ENCODE data around the gene CDC20B.
"Not testable (repeated sequence)": the region's sequence is repeated elsewhere in the genome, so short reads cannot be mapped to it uniquely, and the experiment has no call there.

Gene CDC20B

DNA sequence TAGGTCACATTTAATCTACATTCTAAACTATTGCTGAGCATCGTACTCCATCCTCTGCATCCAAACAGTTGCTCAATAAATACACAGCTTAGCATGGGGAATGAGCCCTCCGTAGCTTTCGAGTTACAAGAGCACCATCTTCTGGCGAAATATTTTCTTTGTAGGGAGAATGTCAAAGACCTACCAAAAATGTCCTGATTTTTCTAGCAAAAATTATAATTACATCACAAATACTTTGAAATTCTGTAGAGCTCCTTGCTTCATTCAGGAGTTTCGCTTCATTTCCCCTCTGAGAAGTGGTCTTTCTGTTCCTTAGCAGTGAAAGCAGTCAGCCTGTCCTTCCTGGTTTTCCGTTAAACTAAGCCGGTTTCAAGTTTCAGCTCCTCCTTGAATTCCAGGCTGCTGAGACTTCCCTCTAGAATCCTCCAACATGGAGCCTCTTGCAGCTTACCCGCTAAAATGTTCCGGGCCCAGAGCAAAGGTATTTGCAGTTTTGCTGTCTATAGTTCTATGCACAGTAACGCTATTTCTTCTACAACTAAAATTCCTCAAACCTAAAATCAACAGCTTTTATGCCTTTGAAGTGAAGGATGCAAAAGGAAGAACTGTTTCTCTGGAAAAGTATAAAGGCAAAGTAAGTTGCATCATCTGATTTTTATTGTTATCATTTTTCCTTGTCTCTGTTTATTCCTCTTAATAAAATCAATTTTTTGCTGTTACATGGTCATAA, 13.0 kb downstream of the CDC20B start, which contains the start of gene GPX8:
Gene GPX8, plus strand, starts transcription at position 409 of the 730 bp plus-strand sequence. Its CDS starts 22 bp downstream, at position 431.
- no peak for DNase-seq

DNA sequence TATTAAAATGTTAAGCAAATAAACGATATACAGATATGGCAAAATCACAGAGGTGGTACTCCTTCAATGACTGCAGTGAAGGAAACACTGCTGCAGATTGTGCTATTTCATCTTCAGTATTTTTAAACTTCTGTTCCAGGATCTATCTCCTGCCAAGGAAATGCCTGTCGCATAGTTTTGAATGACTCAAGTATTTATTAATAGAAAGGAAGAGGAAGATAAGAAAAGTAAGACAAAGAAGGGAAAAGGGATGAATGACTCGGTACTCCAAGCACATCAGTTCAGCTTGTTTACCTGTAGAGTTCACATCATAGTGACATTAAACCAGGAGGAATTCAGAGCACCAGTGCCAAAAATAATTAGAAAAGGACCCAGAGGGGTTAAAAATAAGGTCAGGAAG, 18.1 kb downstream of the CDC20B start:
- DNase-seq = no peak

DNA sequence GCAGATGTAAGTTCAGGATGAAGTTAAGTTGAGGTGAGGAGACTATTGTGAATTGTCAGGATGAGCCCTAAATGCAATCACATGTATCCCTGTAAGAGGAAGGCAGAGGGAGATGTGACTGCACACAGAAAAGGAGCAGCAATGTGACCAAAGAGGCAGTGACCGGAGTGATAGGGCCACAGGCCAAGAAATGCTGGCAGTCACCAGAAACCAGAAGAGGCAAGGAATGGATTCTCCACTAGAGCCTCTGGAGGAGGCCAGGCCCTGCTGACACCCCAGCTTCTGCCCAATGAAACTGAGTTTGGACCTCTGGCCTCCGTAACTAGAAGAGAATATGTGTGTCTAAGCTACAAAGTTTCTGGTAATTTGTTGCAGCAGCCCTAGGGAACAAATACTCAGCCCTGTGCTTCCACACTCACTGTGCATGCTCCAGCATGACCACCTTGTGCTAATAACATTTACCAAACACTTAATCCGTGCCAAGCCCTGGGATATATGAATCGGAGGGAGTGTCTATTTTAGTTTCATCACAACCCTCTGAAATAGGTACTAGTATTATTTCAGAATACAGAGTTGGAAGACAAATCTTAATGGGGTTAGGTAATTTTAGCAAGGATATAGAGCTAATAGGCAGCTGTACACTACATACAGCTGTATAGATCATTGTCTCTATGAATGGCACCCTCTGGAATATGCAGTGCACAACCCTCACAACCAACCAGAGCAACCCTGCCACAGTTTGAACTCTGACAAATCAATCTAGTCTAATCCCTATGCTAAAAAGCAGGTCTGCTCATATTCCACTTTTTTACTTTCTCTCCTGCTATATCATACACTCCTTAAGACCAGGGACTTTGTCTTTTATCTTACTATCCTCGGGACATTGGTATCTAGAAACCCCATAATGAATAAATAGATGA, 20.8 kb downstream of the CDC20B start:
- no peak for DNase-seq

DNA sequence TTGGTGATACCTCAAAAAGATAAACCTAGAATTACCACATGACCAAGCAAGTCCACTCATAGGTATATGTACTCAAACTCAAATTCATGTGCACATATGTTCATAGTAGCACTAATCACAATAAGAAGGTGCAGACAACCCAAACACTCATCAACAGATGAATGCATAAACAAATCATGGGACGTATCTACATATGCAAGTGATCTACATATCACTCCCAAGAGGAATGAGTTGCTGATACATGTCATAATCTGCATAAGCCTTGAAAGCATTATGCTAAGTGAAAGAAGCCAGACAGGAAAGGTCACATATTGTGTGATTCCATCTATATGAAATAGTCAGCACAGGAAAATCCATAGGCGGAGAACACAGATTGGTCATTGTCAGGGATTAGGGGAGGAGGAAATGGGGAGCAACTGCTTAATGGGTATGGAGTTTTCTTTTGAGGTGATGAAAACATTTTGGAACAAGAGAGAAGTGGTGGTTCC, 23.6 kb downstream of the CDC20B start:
- DNase-seq = no peak

DNA sequence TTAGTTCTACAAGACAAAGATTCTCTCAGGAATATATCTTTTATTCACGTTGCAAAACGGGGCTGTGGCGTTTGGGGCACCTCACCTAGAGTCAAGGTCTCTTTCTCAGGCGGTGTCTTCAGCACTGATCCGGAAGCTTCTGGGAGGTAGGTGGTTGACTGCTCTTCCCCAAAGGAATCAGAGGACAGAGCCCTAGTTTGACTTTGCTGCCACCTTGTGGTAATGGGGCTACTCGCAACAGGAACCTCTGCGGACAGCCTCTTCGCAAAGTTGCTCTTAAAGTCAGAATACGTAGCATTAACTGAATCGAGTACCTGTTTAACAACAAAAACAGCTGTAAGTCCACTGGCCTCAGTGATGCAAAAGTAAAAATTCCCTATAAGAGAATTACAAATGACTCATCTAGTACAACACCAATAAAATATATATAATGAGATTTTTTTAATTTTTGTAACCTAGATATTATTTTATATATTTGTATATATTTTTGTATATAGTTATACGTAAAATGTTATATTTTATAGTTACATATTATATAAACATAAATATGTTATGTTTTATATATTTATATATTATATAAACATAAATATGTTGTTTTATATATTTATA, 26.3 kb downstream of the CDC20B start:
- peak; percentile 68 for DNase-seq

DNA sequence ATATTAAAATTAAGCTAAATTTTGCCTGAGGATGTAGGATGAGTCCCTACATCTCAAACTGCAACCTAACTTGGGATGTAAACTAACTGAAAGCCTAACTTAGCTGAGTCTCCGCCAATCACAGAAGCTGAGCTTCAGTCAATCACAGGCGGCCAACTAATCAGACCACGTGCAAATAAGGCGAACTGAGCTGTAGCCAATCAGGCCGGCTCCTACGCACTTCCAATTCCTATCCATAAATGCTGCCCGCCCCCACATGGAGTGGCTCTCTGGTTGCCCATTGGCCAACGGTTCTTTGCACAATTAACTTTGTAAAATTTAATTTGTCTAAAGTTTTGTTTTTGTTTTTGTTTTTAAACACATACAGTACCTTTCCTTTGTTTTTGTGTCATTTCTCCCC, 26.9 kb downstream of the CDC20B start:
- no peak for DNase-seq

DNA sequence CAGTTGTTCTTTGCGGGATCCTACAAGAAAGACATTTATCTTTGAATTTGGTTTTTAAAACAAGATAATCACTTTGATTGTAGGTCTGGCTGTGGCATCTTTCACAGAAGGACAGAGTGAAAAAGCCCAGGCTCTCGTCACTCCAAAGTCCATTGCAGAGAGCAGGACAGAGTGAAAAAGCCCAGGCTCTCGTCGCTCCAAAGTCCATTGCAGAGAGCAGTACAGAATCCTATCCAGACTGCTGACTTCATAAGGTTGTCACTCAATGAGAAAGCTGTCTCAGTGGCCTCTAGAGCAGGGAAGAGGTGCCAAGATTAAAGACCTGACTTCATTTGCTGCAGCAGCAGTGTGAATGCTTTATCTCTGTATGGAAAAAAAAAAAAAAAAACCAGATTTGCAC, 29.4 kb downstream of the CDC20B start:
- no peak for DNase-seq

DNA sequence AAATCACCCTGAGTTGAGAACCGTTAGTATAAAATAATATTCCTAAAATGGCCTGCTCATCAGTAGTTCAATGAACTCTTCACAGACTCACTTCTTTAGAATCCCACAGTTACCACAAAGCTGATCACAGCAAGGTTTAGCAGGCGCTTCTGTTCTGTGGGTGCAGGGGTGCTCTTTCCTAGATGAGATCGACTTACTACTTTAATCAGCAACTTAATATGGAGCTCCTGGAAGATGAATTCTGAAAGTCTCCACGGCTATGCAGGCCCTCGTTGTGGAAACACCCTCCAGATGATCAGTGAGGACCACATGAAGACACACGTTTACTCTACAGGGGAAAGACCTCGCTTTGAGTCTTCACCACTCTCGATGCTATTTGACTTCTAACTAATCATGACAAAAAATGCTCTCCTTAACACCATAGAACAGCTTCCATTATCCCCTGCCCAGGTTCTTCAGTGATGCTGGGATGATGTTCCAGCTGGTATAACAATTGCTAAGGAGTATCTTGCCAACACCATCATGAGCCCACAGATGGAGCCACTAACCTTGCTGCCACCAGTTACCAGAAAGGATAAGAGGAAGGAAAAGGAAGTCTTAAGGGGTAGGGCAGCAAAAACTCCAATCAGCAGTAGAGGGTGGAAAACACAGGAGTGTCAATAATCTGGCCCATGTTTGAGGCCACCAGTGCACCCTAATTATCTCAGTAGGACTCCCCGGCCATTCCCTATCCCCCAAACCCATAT, 30.9 kb downstream of the CDC20B start:
- no peak for DNase-seq

DNA sequence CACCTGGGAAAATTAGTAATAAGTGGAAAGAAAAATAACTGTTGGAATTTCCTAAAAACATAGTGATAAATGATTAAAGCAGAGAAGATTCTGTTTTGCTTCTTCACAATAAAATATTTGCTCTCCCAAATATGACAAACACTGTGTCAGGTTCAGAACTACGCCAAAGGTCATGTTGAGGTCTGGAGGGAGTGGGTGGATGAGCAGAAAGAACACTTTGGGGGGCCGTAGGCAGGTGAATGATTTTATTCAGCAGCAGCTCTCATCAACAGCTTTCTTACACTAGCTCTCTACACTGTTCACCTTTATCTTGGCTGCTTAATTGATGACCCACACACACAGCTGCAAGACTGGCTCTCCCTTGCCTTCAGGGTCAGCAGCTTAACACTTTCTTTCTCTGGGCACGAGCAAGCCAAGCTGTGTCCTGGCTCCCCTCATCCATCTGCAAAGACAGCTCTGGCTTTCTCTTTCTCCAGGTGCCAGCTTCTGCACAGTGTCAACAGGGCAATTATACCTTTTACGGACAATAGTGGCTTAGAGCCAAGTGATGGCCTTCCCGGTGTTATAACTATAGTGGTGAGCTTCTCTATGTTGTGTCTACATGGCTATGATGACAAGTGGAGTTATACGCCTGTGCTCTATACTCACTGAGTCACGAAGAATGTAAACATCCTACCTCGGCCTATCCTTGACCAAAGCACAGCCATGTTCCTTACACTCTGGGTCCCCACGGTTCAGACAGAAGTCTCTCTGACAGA, 31.9 kb downstream of the CDC20B start:
- DNase-seq = no peak

DNA sequence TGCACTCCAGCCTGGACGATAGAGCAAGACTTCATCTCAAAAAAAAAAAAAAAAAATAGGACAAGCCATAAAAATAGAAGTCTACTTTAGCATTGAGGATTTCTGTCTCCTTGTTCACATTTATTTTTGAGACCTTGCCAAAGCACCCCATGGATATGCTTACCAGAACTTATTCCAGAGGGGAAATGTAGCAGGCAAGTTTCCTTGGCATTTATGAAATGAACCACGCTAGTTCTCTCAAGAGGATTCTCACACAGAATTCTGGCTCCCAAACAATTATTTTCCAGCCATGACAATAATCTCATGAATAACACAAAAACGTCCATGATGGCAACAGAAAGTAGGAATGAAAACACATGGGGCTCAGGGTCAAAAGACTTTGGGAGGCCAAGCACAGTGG, 36.5 kb downstream of the CDC20B start:
- no peak for DNase-seq

DNA sequence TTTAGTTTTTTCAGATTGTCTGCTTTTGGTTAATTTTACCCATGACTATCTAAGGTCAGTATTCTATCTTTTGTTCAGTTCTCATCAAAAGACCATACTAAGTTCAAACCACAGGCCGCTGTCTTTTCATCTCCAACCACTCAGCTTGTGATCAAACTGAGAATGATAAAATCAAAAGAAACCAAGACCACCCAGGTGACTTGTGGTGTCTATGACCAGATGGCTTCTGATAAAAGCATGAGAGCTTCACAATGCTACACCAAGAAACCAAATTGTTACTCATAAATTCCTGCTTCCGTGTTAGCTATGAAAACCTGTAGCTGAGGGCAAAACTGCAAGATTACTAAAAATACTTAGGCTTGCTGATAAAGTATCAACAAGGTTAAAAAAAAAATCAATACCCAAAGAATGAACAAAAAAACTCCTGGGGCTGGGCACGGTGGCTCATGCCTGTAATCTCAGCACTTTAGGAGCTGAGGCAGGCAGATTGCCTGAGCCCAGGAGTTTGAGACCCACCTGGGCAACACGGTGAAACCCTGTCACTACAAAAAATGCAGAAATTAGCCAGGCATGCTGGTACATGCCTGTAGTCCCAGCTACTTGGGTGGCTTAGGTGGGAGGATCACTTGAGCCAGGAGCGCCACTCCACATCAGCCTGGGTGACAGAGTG, 38.8 kb downstream of the CDC20B start:
- no peak for DNase-seq

DNA sequence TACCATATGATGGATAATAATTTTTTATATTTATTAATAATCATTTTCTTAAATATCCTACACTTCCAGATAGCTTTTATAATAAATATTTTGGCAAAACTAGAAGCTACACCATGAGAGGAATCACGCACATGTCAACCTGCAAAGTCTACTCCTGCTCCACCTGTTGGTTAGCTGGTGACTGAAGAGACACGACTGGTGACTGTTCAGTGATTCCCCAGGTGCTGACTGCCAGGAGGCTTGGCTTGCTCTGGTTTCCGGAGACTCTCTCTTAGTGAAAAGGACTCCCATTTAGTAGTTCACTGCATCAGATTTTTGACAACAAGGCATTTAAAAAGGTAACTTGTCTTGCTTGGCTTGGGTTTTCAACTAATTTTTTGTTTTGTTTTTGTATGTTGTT, 49.6 kb downstream of the CDC20B start:
- DNase-seq = no peak

DNA sequence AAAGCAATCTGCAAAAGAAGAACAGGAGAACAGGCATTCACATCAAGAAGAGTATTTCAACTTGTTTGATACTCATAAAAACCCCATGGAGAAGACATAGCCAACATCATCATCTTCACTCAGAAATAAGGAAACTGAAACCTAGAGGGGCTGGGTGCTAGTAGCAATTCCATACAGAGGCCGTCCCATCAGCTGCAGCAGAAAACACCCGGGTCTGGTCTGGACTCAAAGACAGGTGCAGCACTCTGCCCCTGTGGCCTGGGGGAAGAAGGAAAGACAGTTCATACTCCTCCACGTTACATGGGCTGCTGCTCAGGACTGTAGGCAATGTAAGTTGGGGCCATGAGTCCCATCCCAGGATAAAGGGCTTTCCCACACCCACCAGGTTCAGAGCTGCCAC, 58.9 kb downstream of the CDC20B start:
- no peak for DNase-seq

DNA sequence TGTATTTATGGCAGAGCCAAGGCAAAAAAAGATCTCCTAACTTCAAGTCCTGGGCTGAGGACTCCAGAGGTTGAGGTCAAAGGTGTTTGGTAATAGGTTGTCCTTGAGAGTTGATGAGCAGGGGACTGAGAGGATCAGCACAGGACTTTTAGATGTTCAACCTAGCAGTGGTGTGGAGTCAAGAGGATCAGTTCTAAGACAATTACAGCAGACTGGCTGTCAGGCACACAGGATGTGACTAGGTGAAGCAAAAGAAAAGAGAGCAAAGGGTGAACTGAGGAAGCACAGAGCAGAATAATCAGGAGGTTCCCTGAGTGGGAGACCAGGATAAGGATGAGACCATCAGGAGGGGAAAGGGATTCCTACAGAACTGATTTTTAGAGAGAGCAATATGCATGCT, 59.6 kb downstream of the CDC20B start:
- no peak for DNase-seq

DNA sequence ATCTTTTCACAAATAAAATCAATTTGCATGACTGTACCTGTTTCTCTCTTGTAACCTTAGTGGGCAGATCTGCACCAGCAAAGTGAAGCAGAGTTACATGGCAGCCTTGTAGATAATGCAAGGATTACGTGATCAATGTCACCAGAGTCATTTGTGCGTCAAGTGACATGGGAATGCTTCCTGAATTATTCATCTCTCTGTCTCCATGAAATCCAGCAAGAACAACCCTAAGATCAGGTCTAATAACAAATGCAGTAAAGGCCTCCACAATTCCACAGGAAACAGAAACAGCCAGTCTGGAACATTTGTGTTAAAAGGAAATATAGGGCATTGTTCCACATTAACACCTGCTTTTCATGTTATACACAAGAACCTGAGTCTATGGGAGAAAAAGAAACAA, 62.8 kb downstream of the CDC20B start:
- no peak for DNase-seq

DNA sequence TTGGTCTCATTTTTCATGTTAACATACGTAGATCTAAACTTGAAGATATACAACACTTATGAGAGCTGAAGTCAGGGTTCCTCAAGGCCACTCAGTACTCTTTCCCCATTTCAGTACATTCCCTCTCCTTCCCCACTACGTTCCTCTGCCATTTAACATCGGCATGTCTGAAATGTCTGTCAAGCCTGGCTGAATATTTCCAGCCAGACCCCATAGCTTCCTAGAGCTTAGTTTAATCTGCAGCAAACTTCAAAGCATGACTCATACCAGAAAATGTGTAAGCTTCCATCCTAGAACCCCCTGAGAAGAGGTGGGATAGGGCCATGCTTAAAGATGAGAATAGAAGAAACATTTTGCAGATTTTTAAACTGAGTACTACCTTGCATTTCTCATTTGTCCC, 64.3 kb downstream of the CDC20B start:
- no peak for DNase-seq

DNA sequence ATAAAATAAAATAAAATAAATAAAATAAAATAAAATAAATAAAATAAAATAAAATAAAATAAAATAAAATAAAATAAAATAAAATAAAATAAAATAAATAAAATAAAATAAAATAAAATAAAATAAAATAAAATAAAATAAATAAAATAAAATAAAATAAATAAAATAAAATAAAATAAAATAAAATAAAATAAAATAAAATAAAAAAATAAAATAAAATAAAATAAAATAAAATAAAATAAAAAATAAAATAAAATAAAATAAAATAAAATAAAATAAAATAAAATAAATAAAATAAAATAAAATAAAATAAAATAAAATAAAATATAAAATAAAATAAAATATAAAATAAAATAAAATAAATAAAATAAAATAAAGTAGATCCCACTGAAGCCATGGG, 67.0 kb downstream of the CDC20B start:
- not testable (repeated sequence) for DNase-seq

DNA sequence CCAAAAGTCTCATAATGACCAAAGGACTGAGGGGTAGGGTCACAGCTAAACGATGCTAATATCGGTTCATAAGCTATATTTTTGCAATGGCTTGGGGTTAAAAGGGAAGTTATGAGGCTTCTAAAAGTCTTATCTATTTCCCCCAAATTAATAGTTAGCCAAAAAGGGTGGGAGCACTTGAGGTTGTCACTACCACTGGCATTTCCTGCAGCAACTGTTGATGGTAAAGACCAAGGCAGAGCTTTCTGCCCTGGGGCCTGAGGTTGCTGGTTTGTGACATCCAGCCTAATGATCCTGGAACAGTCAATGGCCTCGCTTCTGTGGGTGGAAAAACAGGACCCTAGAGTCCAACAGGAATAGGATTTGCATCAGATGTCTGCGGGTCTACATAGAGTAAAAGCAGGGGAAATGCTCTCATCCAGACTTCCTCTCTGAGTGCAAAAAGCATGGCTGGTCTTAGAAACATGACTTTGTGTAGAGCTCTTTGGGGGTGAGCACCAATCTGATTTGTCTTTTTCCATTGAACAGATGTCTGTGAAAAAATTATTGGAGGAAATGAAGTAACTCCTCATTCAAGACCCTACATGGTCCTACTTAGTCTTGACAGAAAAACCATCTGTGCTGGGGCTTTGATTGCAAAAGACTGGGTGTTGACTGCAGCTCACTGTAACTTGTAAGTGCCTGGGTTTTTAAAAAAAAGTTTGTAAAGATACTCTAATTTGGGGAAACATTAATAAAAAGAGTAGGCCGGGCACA, 67.9 kb downstream of the CDC20B start:
- no peak for DNase-seq

DNA sequence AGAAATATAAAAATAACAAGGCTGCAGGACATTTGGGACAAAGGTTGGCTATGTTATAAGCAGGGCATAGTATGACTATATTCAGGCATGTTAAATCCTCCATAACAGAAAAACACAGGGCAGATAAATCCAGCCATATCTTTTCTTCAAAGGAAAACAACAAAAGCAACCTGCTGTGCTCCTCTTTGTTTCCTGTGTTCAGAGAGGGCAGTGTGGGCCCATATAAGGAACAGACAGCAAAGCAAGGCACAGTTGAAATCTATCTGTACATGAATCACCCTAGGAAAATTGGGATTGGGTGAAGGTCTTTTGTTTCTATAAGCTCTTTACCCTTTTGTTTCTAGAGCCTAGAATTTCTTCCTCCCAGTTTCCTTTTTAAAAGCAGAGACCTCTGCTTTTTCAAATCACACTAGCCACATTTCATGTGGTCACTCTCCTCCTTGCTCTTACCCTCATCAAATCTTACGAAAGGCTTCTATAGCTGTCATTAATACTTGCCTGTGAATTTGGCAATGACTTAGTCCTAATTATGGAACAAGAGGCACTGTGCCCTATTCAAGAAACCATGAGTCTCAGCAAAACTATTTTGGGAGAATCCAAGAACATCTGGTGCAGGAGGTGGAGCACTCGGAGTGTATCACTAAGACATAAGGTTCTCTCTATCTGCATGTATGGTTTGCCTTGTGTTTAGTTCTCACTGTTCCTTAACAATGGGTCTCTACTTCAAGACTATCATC, 68.8 kb downstream of the CDC20B start:
- DNase-seq = no peak

DNA sequence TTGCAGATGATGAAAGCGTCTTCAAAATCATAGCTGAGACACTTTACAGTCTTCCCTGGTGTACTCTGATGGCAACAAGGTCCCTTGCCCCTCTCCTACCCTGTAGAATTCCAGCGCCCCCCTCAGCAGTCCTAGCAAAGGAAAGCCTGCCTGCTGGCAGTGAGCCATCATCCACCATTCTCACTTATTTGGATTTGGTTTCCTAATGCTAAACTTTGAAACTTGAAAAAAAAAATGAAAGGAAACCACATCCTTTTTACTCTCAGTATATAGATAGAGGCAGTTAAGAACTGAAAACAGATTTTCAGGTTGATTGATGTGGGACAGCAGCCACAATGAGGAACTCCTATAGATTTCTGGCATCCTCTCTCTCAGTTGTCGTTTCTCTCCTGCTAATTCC, 70.6 kb downstream of the CDC20B start, which contains the start of gene GZMA:
Gene GZMA, plus strand, starts transcription at position 299 of the 400 bp plus-strand sequence. Its CDS starts 37 bp downstream, at position 336.
- DNase-seq = no peak

Measured in activated CD4-positive, alpha-beta T cell treated with anti-CD3 and anti-CD28 coated beads for 1 hour (primary cell).